Right atrium auricular region (tissue), 2 donors: ENCODE measurements around the gene MYH4. TPM values are rescaled to one million over a fixed set of nuclear protein-coding genes. Genes with fewer than 3 reads are reported as not detected.

Source experiments
- DNase-seq: peaks from one replicate; pipeline ENCODE4 v3.0.0-alpha.2; 2019; ENCODE audit warnings: low spot score
- H3K27ac ChIP-seq, 2 donors: fragments of 200-600 bp; sonication (generic); 1 replicate in 1 of 2; 2 replicates in 1 of 2; pipeline ENCODE4 v1.5.1; 2016 to 2019
- H3K27me3 ChIP-seq, 2 donors: fragments of 200-600 bp; sonication (generic); one replicate each; pipeline versions ENCODE4 v1.5.1 to v1.6.0; 2017 to 2019
- H3K36me3 ChIP-seq: fragments of 200-600 bp; sonication (generic); one replicate; pipeline ENCODE4 v1.5.1; 2016
- H3K4me1 ChIP-seq, 2 donors: fragments of 200-600 bp; sonication (generic); one replicate each; pipeline versions ENCODE4 v1.5.1 to v1.6.0; 2017 to 2019
- H3K4me3 ChIP-seq, 2 donors: fragments of 200-600 bp; sonication (generic); 1 replicate in 1 of 2; 2 replicates in 1 of 2; pipeline ENCODE4 v1.5.1; 2017 to 2019; ENCODE audit warnings: mild to moderate bottlenecking in 1 of 2, moderate library complexity in 1 of 2
- H3K9me3 ChIP-seq, 2 donors: fragments of 200-600 bp; sonication (generic); one replicate each; pipeline ENCODE4 v1.5.1; 2019
- CTCF ChIP-seq, 2 donors: fragments of 200-600 bp; sonication (generic); IDR thresholded peaks; one replicate each; pipeline ENCODE4 v1.5.1; 2019; ENCODE audit warnings: antibody characterized with exemption in 2 of 2
- total RNA-seq, 2 donors: library from RNA; depleted of rRNA; stranded (reverse); fragments of >200 nt; gene quantifications; one replicate each; pipeline ENCODE4 v1.1.0, GENCODE V29; 2016

MYH4 gene
- total RNA-seq, 2 donors from 2014 or later, result not detected

- no peaks in the 10 kb centered on the region for H3K9me3 ChIP-seq
- H3K27me3 ChIP-seq, result no peaks in the 10 kb centered on the region
- TF ChIP-seq CTCF (IDR thresholded peaks at IDR 0.05), result no peak
- H3K4me1 ChIP-seq, result no peaks in the 10 kb centered on the region
- H3K4me3 ChIP-seq, result no peak overlapping the region
- H3K36me3 ChIP-seq, result no peaks in the 10 kb centered on the region
- DNase-seq, result no peak
- H3K27ac ChIP-seq, result no peak overlapping the region
Observed at GRCh38 chr17:10512856-10513255, 43.5 kb upstream of the MYH4 start.

DNA sequence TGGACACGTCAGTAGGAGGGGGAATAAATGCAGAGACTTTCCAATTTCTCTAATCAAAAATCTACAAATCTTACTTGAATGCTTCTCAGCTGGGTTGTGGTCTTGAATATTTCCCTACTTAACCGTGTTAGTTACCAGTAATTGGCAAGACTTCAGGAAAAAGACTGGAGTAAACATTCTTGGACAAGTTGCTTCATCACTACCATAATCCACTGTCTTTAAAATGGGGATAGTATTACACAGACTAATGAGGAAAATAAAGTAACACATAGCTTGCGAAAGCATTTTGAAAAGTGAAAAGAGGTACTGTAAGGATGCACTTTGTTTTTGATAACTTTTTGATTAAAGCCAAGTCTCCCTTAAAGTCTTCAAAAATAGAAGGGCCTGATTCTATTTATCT lies 30.6 kb upstream of the MYH4 start:
- no peaks in the 10 kb centered on the region for H3K4me1 ChIP-seq
- H3K9me3 ChIP-seq, result no peaks in the 10 kb centered on the region
- no peaks in the 10 kb centered on the region for H3K27me3 ChIP-seq
- no peaks in the 10 kb centered on the region for H3K36me3 ChIP-seq
- H3K27ac ChIP-seq, result no peak overlapping the region
- no peak for TF ChIP-seq CTCF (IDR thresholded peaks at IDR 0.05)
- H3K4me3 ChIP-seq, result no peak overlapping the region
- no peak for DNase-seq

- Histone ChIP-seq H3K36me3 (no peaks in the 10 kb centered on the region), H3K4me1 (no peaks in the 10 kb centered on the region), H3K9me3 (peaks cover 0 to 35% of the 10 kb centered on the region in 2 donors), H3K27ac (no peak overlapping the region), H3K4me3 (no peak overlapping the region), H3K27me3 (no peaks in the 10 kb centered on the region)
- no peak for DNase-seq
- TF ChIP-seq CTCF (IDR thresholded peaks at IDR 0.05), result no peak
Observed at GRCh38 chr17:10492004-10492403, 22.6 kb upstream of the MYH4 start.

DNA sequence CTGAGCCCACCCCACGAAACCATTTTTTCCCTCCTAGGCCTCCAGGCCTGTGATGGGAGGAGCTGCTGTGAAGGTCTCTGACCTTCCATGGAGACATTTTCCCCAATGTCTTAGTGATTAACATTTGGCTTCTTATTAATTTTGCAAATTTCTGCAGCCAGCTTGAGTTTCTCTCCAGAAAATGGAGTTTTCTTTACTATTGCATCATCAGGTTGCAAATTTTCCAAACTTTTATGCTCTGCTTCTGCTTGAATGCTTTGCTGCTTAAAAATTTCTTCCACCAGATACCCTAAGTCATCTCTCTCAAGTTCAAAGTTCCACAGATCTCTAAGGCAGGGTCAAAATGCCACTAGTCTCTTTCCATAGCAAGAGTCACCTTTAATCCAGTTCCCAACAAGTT lies 12.9 kb upstream of the MYH4 start:
- no peak for DNase-seq
- no peaks in the 10 kb centered on the region for H3K4me1 ChIP-seq
- no peaks in the 10 kb centered on the region for H3K36me3 ChIP-seq
- H3K27ac ChIP-seq, result no peak overlapping the region
- H3K9me3 ChIP-seq, result peaks cover 0 to 16% of the 10 kb centered on the region in 2 donors
- no peak for TF ChIP-seq CTCF (IDR thresholded peaks at IDR 0.05)
- no peak overlapping the region for H3K4me3 ChIP-seq
- H3K27me3 ChIP-seq, result no peaks in the 10 kb centered on the region

DNA sequence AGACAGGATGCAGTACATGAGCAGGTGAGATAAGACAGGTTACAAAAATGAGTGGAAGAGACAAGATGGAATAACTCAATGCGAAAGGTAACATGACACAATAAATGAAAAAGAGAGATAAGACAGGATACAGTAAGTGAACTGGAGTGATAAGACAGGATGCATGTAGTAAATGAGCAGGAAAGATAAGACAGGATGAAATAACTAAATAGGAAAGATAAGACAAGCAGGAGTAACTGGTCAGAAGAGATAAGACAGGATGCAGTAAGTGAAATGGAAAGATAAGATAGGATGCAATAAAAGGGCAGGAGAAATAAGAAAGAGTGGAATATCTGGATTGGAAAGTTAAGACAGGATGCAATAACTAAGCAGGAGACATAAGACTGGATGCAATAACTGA lies 8.3 kb upstream of the MYH4 start:
- TF ChIP-seq CTCF (IDR thresholded peaks at IDR 0.05), result no peak

GRCh38 chr17:10474536-10474935 lies 5.2 kb upstream of the MYH4 start:
- H3K27ac ChIP-seq, result no peak overlapping the region
- DNase-seq, result no peak
- no peaks in the 10 kb centered on the region for H3K4me1 ChIP-seq
- no peaks in the 10 kb centered on the region for H3K27me3 ChIP-seq
- no peaks in the 10 kb centered on the region for H3K36me3 ChIP-seq
- no peak overlapping the region for H3K4me3 ChIP-seq
- H3K9me3 ChIP-seq, result no peaks in the 10 kb centered on the region
- no peak for TF ChIP-seq CTCF (IDR thresholded peaks at IDR 0.05)

More for the DNA sequence above, 8.3 kb upstream of the MYH4 start:
- H3K36me3 ChIP-seq, result no peaks in the 10 kb centered on the region
- no peak overlapping the region for H3K4me3 ChIP-seq
- DNase-seq, result no peak
- H3K9me3 ChIP-seq, result peaks cover 0 to 3% of the 10 kb centered on the region in 2 donors
- H3K27ac ChIP-seq, result no peak overlapping the region
- H3K27me3 ChIP-seq, result no peaks in the 10 kb centered on the region
- H3K4me1 ChIP-seq, result no peaks in the 10 kb centered on the region
